LNCAP (cell line): ENCODE results near the gene VAMP4.

Experiments
- CTCF ChIP-seq: fragments of 450-650 bp; IDR thresholded peaks from 2 replicates; pipeline ENCODE4 v1.5.1; 2017; ENCODE audit warnings: mild to moderate bottlenecking

The VAMP4 gene

DNA sequence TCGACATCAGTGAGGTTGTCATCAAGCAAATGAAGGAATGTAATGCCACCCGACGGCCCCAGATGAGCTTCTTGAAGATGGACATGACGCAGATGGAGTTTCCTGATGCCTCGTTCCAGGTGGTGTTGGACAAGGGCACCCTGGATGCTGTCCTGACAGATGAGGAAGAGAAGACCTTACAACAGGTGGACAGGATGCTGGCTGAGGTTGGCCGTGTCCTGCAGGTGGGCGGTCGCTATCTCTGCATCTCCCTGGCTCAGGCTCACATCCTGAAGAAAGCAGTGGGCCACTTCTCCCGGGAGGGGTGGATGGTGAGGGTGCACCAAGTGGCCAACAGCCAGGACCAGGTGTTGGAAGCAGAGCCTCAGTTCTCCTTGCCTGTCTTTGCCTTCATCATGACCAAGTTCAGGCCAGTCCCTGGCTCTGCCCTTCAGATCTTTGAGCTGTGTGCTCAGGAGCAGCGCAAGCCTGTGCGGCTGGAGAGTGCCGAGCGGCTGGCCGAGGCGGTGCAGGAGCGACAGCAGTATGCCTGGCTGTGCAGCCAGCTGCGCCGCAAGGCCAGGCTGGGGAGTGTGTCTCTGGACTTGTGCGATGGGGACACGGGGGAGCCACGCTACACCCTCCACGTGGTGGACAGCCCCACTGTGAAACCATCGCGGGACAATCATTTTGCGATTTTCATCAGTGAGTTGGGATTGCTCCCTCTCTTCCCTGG lies 42.1 kb upstream of the VAMP4 start:
- no peak for TF ChIP-seq CTCF

GRCh38 chr1:171781176-171781875 lies 39.5 kb upstream of the VAMP4 start, which contains the start of gene METTL13:
TSS of gene METTL13 (plus strand) at chr1:171781660. CDS start at chr1:171781968, 308 bp downstream.
- no peak for TF ChIP-seq CTCF

- no peak for TF ChIP-seq CTCF
These were observed 38.8 kb upstream of the VAMP4 start for GRCh38 chr1:171780583-171781175.

GRCh38 chr1:171772312-171772711 lies 30.4 kb upstream of the VAMP4 start:
- no peak for TF ChIP-seq CTCF

DNA sequence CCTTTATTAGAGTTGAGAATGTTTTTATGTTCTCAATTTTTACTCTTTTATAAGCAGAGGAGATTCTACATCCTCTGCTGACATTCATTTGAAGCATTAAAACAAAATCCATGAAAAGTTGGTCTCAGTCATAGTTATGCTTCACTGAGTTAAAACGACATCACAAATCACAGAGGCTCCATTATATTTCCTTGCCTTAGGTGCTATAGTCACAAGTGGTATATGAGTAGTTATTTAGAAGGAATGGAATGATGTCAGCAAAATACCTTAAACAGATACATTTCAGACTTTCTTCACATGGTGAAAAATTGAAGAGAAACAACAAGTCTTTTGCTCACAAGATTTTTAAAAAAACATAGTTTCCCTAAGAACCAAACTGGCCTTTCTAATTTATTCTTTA lies 27.9 kb upstream of the VAMP4 start:
- TF ChIP-seq CTCF: no peak

DNA sequence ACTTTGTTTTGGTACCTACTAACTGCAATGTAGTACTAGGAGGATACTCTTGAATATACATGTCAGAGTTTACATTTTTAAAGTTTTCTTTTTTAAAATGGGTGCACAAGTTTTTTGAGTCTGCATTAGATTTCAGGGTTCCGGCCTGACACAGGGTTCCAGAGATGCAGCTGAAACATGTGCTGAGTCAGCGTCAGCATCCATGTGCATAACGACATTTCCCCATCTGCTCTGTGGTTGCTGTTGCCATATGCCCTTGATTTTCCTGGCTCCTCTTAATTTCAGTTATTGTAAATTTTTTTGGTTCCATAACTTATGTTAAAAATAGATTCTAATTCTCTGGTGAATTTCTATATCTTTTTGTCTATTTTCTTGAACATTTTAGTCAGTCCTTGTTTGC lies 27.3 kb upstream of the VAMP4 start:
- no peak for TF ChIP-seq CTCF

DNA sequence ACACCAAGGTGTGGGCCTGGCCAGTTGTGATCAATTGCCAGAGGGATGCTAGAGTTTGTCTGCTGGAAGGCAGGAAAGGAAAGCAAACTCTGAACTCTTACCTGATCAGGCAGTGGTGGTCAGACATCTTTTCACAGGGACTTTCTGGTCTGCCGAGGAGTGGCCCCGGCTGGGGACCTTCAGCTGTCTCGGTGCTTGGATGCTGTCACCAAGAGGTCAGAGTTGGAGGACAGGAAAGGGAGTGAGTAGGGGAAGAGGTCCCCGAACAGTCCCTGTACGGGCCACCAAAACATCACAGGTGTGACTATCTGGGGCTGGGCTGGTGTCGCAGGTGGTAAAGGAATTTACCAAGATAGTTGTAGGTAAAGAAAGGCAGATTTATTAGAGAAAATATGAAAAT lies 21.9 kb upstream of the VAMP4 start:
- no peak for TF ChIP-seq CTCF
